Stomach smooth muscle (tissue), 2 donors: Measurements from ENCODE around the gene MPST.

ENCODE experiments used
- H3K27ac ChIP-seq: one replicate; pipeline ENCODE4 v1.7.0; 2013; ENCODE audit warnings: mild to moderate bottlenecking, low read length, inconsistent platforms
- H3K27me3 ChIP-seq, 2 donors: one replicate each; pipeline ENCODE4 v1.7.0; 2013; ENCODE audit warnings: low read length in 2 of 2; ENCODE audit not compliant: insufficient read depth in 2 of 2, control insufficient read depth in 1 of 2
- H3K36me3 ChIP-seq, 2 donors: one replicate each; pipeline ENCODE4 v1.7.0; 2013; ENCODE audit warnings: low read length in 2 of 2; ENCODE audit not compliant: control insufficient read depth in 2 of 2, insufficient read depth in 2 of 2
- H3K4me1 ChIP-seq: one replicate; pipeline ENCODE4 v1.7.0; 2013; ENCODE audit warnings: low read length; ENCODE audit not compliant: control insufficient read depth, insufficient read depth
- H3K4me3 ChIP-seq, 2 donors: one replicate each; pipeline ENCODE4 v1.7.0; 2013; ENCODE audit warnings: low read length in 2 of 2
- H3K9ac ChIP-seq, 2 donors: one replicate each; pipeline ENCODE4 v1.7.0; 2013; ENCODE audit warnings: low read length in 2 of 2, mild to moderate bottlenecking in 1 of 2
- H3K9me3 ChIP-seq, 2 donors: one replicate each; pipeline ENCODE4 v1.7.0; 2013; ENCODE audit warnings: low read length in 2 of 2; ENCODE audit not compliant: control insufficient read depth in 2 of 2
- donor health status: healthy.
- donor health status: Pancreatic carcinoma.

The MPST gene

GRCh38 chr22:37075046-37075445 lies 55.5 kb downstream of the MPST start:
- no peak overlapping the region for H3K9ac ChIP-seq
- no peaks in the 10 kb centered on the region for H3K36me3 ChIP-seq
- no peaks in the 10 kb centered on the region for H3K4me1 ChIP-seq
- no peaks in the 10 kb centered on the region for H3K9me3 ChIP-seq
- H3K27me3 ChIP-seq = peaks cover 13 to 26% of the 10 kb centered on the region in 2 donors
- no peak overlapping the region for H3K4me3 ChIP-seq
- H3K27ac ChIP-seq = no peak overlapping the region

GRCh38 chr22:37075822-37076433 lies 56.4 kb downstream of the MPST start:
- Histone ChIP-seq H3K9me3 (no peaks in the 10 kb centered on the region), H3K27ac (no peak overlapping the region), H3K27me3 (peaks cover 4 to 22% of the 10 kb centered on the region in 2 donors), H3K4me3 (no peak overlapping the region), H3K9ac (no peak overlapping the region), H3K36me3 (no peaks in the 10 kb centered on the region), H3K4me1 (no peaks in the 10 kb centered on the region)

GRCh38 chr22:37077802-37078448 lies 58.4 kb downstream of the MPST start:
- peaks cover 4 to 17% of the 10 kb centered on the region in 2 donors for H3K27me3 ChIP-seq
- H3K9ac ChIP-seq = no peak overlapping the region
- no peak overlapping the region for H3K4me3 ChIP-seq
- H3K27ac ChIP-seq = no peak overlapping the region
- H3K4me1 ChIP-seq = no peaks in the 10 kb centered on the region
- H3K9me3 ChIP-seq = no peaks in the 10 kb centered on the region
- no peaks in the 10 kb centered on the region for H3K36me3 ChIP-seq

DNA sequence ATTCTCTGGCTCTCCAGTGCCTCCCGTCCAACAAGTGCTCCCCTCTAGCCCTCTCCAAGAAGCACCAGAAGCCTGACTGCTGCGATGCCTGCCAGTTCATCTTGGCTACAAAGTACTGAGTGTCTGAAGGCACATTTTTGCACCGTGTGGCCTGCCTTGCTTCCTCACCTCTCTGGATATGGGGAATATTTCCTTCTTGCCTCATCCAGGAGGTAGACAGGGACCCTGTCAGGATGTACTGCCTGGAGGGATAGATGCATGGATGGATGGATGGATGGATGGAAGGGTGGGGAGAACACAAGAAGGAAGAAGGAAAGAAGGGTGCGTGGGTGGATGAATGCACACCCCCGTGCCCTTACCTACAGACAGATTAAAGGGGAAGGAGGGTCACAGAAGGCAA lies 59.6 kb downstream of the MPST start:
- H3K9ac ChIP-seq = no peak overlapping the region
- no peaks in the 10 kb centered on the region for H3K36me3 ChIP-seq
- no peaks in the 10 kb centered on the region for H3K9me3 ChIP-seq
- no peak overlapping the region for H3K4me3 ChIP-seq
- peaks cover 4 to 17% of the 10 kb centered on the region in 2 donors for H3K27me3 ChIP-seq
- no peaks in the 10 kb centered on the region for H3K4me1 ChIP-seq
- H3K27ac ChIP-seq = no peak overlapping the region
